PFSK-1 (cell line): ENCODE data around the gene TNFRSF17.

Experiments
- FOXP2 ChIP-seq: optimal IDR thresholded peaks from 2 replicates; pipeline ENCODE3; 2011; ENCODE audit warnings: borderline replicate concordance, control low read depth, inconsistent platforms; ENCODE audit not compliant: insufficient read depth; ENCODE audit errors: extremely low read length, extremely low read depth
- POLR2AphosphoS5 ChIP-seq: IDR thresholded peaks from 2 replicates; pipeline ENCODE4 v1.6.1; 2012; ENCODE audit warnings: low read depth, mild to moderate bottlenecking, control low read depth, low read length, moderate library complexity
- REST ChIP-seq, 2 experiments: IDR thresholded peaks; 2 replicates each; pipeline versions ENCODE4 v1.6.1 to v1.8.0; 2011 to 2012; ENCODE audit warnings: low read depth in 2 of 2, low read length in 2 of 2, control low read depth in 1 of 2, inconsistent platforms in 1 of 2, mild to moderate bottlenecking in 1 of 2, moderate library complexity in 1 of 2; ENCODE audit not compliant: insufficient read depth in 1 of 2
- SIN3A ChIP-seq: IDR thresholded peaks from 2 replicates; pipeline ENCODE4 v1.6.1; 2012; ENCODE audit warnings: mild to moderate bottlenecking, low read length, moderate library complexity, borderline replicate concordance; ENCODE audit not compliant: insufficient read depth
- TAF1 ChIP-seq: IDR thresholded peaks from 2 replicates; pipeline ENCODE4 v1.6.1; 2012; ENCODE audit warnings: low read length, control low read depth, borderline replicate concordance; ENCODE audit not compliant: insufficient read depth

Gene TNFRSF17

GRCh38 chr16:11956558-11956957 is 8.5 kb upstream of the TNFRSF17 start:
- no peak for TF ChIP-seq SIN3A
- no peak for TF ChIP-seq TAF1
- TF ChIP-seq REST (IDR thresholded peaks at IDR 0.05; ENCODE audit: insufficient read depth in 1 of 2, low read depth in 2 of 2, low read length in 2 of 2) = no peak
- no peak for TF ChIP-seq FOXP2
- TF ChIP-seq POLR2AphosphoS5 = no peak

- TF ChIP-seq SIN3A (no peak), POLR2AphosphoS5 (no peak), FOXP2 (no peak), REST (IDR thresholded peaks at IDR 0.05; ENCODE audit: insufficient read depth in 1 of 2, low read depth in 2 of 2, low read length in 2 of 2) (no peak), TAF1 (no peak)
Observed at GRCh38 chr16:11957591-11958395, 7.2 kb upstream of the TNFRSF17 start.

- TF ChIP-seq FOXP2 (no peak), TAF1 (no peak), SIN3A (no peak)
Observed at GRCh38 chr16:11963706-11964105, 1.3 kb upstream of the TNFRSF17 start.

GRCh38 chr16:11966173-11966572 is 1.2 kb downstream of the TNFRSF17 start:
- no peak for TF ChIP-seq FOXP2
- no peak for TF ChIP-seq REST (IDR thresholded peaks at IDR 0.05; ENCODE audit: insufficient read depth in 1 of 2, low read depth in 2 of 2, low read length in 2 of 2)
- TF ChIP-seq SIN3A = no peak
- TF ChIP-seq POLR2AphosphoS5 = no peak
- no peak for TF ChIP-seq TAF1

GRCh38 chr16:11967195-11967911 is 2.3 kb downstream of the TNFRSF17 start:
- no peak for TF ChIP-seq POLR2AphosphoS5
- TF ChIP-seq SIN3A = no peak
- TF ChIP-seq FOXP2 = no peak
- no peak for TF ChIP-seq TAF1
- TF ChIP-seq REST (IDR thresholded peaks at IDR 0.05; ENCODE audit: insufficient read depth in 1 of 2, low read depth in 2 of 2, low read length in 2 of 2) = no peak
